ENCODE measurements around the gene ZNF692. TPM values are rescaled to one million over a fixed set of nuclear protein-coding genes. Genes with fewer than 3 reads are reported as not detected.

The ZNF692 gene
- total RNA-seq, 1 experiment from 2014 or later = 59.1 TPM

DNA sequence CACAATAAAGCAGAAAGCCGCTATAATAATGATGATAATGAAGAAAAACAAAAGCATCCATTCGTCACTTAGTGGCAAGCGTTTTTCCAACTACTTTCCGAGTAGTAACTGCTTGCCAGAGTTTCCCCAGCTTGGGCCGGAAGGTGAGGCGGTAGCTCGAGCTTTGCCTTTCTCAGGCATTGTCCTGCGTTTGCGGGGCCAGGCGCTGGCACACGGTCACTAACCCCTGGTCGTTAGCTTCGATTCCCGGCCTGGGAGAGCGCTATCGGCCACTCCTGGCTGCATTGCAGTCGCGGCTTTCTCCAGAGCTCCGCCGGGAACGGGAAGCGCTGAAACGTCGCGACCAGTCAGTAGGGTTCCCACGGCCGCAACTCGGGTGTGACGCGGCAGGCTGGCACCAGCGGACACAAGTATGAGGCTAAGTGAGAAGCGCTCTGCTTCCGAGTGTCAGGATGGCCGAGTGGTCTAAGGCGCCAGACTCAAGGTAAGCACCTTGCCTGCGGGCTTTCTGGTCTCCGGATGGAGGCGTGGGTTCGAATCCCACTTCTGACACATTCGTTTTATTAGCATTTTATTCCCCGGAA, 14.6 kb upstream of the ZNF692 start (continued):
- TF ChIP-seq, protein P1, sequence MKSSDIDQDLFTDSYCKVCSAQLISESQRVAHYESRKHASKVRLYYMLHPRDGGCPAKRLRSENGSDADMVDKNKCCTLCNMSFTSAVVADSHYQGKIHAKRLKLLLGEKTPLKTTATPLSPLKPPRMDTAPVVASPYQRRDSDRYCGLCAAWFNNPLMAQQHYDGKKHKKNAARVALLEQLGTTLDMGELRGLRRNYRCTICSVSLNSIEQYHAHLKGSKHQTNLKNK (CRISPR knock-in tag; IDR thresholded peaks at IDR 0.05) = no peak
- TF ChIP-seq USF2 (CRISPR knock-in tag; IDR thresholded peaks at IDR 0.05) (no peak), HMGXB4 (CRISPR knock-in tag; IDR thresholded peaks at IDR 0.05) (peak; percentile 98), GABPB1 (CRISPR knock-in tag; IDR thresholded peaks at IDR 0.05) (peak; percentile 48; the same call in 1 of the 2 replicates), NR2C2 (CRISPR knock-in tag; IDR thresholded peaks at IDR 0.05) (no peak), FOXK1 (CRISPR knock-in tag; IDR thresholded peaks at IDR 0.05) (peak; percentile 72; the same call in 1 of the 2 replicates), ZNF317 (CRISPR knock-in tag; IDR thresholded peaks at IDR 0.05; ENCODE audit: borderline replicate concordance, low read depth) (no peak), NFYB (CRISPR knock-in tag; conservative IDR thresholded peaks at IDR 0.05; ENCODE audit: low read depth) (no peak; the same call in 1 of the 2 replicates)

- peak; percentile 84 for ATAC-seq
- no peaks in the 10 kb centered on the region for H3K36me3 Mint-ChIP-seq
- TF ChIP-seq SMAD4 (CRISPR knock-in tag; IDR thresholded peaks at IDR 0.05) = no peak
- peak; percentile 47; the same call in 1 of the 2 replicates for TF ChIP-seq ARID4B (CRISPR knock-in tag; IDR thresholded peaks at IDR 0.05; ENCODE audit: borderline replicate concordance)
- no peak for TF ChIP-seq TEAD1 (CRISPR knock-in tag; IDR thresholded peaks at IDR 0.05)
- TF ChIP-seq, protein P2, sequence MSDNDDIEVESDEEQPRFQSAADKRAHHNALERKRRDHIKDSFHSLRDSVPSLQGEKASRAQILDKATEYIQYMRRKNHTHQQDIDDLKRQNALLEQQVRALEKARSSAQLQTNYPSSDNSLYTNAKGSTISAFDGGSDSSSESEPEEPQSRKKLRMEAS (CRISPR knock-in tag; IDR thresholded peaks at IDR 0.05) = peak; percentile 59
- no peak for TF ChIP-seq ETV6 (CRISPR knock-in tag; IDR thresholded peaks at IDR 0.05)
- ChIA-PET CTCF (interaction anchor here (0.7 to 3.2 kb wide), 11 partner anchors 10 to 47 kb away, joined by 3 to 40 read pairs (median 4); partner anchors contain the start of genes PGBD2, SH3BP5L, ZNF672 and ZNF692), POLR2A (interaction anchor here (1.4 to 2.4 kb wide), 6 partner anchors 10 to 47 kb away, joined by 3 to 20 read pairs (median 9); partner anchors contain the start of genes PGBD2, SH3BP5L, ZNF672 and ZNF692)
- DNase-seq (ENCODE audit: low spot score) = peak; percentile 75
- H3K4me1 Mint-ChIP-seq = peaks cover 3% of the 10 kb centered on the region; the same call in 1 of the 2 replicates
- H3K4me3 Mint-ChIP-seq = peak overlapping the region; percentile 96
- H3K27ac Mint-ChIP-seq = peak overlapping the region; percentile 99
- H3K9me3 Mint-ChIP-seq = no peaks in the 10 kb centered on the region
- H3K27me3 Mint-ChIP-seq (ENCODE audit: low read depth) = peaks cover 8% of the 10 kb centered on the region
Observed at GRCh38 chr1:248872752-248873408, 14.0 kb upstream of the ZNF692 start.
